Astrocyte of the cerebellum (primary cell): ENCODE measurements around the gene ORC6.
"Not testable (repeated sequence)": the region's sequence is repeated elsewhere in the genome, so short reads cannot be mapped to it uniquely, and the experiment has no call there.

Experiments
- DNase-seq: peaks from one replicate; pipeline ENCODE4 v3.0.0-alpha.2; 2011; ENCODE audit warnings: low read depth
- H3K4me3 ChIP-seq: 2 replicates; pipeline ENCODE4 v1.5.1; 2011; ENCODE audit warnings: mild to moderate bottlenecking, low read depth, low read length, moderate library complexity
- in situ Hi-C: cut with HindIII; loops from 2 replicates; pipeline ENCODE4 v1.10.0; 2017; ENCODE audit warnings: low sequenced_read_pairs
- TF ChIP-seq, protein P1 (sequence below): IDR thresholded peaks from 2 replicates; pipeline ENCODE4 v1.5.1; 2012; ENCODE audit warnings: low read length, low read depth, moderate library complexity, mild to moderate bottlenecking; ENCODE audit errors: missing control alignments

The ORC6 gene

DNA sequence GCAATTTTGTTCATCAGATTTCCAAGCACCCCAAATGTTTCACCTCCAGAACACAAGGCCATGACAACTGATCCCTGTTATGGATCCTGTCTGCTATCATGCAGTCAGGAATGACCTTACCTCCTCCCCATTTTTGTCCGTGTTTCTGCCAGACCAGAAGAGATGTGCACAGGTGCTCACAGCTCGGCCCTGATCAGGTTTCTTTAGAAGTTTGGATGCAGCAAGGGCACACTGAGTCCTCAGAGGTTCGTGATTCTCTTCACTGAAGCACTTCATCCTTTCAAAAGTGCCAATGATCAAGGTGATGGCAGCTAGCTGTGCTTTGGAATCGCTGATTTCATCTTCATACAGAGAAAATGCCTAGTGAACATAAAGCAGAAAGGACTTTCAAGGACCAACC, 27.3 kb upstream of the ORC6 start:
- in situ Hi-C loops, result no loop called here
- DNase-seq, result no peak

DNA sequence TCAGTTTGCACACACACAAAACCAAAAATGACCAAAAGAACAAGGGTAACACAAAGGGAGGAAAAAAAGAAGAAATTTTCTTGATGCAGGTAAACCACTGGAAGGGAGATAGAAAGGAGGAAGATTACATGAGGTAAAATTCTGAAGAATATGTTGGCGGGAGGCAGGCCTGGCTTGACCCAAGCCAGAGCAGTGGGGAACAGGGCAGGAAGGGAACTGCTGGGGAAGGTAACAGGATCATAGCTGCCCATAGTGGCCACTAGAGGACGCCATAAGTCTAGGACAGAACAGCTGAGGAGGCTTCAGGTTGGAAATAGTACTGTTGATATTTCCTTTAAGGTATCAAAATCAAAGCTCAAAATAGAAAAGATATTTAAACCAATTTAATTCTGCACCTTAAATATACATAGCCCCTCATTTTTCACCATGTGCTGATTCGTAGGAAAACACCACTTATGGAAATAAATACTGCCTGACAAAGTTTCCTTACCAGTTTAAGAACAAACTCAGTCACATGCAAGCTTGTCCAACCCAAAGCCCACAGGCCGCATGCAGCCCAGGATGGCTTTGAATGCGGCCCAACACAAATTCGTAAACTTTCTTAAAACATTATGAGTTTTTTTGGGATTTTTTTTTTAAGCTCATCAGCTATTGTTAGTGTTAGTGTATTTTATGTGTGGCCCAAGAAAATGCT, 16.0 kb upstream of the ORC6 start:
- in situ Hi-C loops, result no loop called here
- peak; percentile 31 for DNase-seq
- TF ChIP-seq, protein P1, sequence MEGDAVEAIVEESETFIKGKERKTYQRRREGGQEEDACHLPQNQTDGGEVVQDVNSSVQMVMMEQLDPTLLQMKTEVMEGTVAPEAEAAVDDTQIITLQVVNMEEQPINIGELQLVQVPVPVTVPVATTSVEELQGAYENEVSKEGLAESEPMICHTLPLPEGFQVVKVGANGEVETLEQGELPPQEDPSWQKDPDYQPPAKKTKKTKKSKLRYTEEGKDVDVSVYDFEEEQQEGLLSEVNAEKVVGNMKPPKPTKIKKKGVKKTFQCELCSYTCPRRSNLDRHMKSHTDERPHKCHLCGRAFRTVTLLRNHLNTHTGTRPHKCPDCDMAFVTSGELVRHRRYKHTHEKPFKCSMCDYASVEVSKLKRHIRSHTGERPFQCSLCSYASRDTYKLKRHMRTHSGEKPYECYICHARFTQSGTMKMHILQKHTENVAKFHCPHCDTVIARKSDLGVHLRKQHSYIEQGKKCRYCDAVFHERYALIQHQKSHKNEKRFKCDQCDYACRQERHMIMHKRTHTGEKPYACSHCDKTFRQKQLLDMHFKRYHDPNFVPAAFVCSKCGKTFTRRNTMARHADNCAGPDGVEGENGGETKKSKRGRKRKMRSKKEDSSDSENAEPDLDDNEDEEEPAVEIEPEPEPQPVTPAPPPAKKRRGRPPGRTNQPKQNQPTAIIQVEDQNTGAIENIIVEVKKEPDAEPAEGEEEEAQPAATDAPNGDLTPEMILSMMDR, result peak; percentile 97
- H3K4me3 ChIP-seq, result no peak overlapping the region

More for the DNA sequence above, 27.3 kb upstream of the ORC6 start:
- H3K4me3 ChIP-seq, result no peak overlapping the region
- TF ChIP-seq, protein P1, result no peak

DNA sequence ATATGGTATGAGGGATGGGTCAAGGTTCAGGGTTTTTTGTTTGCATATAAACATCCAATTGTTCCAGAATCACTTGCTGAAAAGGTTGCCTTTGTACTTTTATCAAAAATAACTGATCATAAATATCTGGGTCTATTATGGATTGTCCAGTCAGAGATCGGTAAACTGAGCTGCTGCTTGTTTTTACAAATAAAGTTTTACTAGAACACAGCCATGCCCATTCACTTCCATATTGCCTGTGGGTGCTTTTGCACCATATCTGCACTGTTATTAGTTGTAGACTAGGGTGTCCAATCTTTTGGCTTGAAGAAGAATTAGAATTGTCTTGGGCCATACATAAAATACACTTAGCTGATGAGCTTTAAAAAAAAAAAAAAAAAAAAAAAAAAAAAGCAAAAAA, 11.5 kb upstream of the ORC6 start:
- not testable (repeated sequence) for H3K4me3 ChIP-seq, DNase-seq
- in situ Hi-C loops, result loop anchor here (5.0 kb wide), 1 partner anchor 36 kb away; no protein-coding TSS in a partner anchor

DNA sequence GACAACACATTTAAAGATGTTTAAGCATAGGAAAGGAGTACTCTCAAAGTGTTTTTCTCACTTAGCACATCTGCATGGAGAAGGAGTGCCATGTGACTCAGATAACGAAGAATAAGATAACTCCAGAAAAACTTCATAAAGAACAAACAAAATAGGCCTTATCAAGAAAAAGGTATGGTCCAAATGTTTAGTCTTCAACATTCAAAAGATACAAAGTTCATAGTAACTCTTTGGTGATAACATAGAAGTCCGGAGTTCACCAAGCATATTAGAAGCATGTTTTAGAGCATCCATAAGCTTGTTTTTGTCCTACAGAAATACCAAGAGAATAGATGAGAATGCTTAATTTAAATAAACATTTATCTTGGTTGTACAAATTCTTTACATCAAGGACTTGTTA, 7.6 kb upstream of the ORC6 start:
- H3K4me3 ChIP-seq, in situ Hi-C loops, DNase-seq: not testable (repeated sequence)

DNA sequence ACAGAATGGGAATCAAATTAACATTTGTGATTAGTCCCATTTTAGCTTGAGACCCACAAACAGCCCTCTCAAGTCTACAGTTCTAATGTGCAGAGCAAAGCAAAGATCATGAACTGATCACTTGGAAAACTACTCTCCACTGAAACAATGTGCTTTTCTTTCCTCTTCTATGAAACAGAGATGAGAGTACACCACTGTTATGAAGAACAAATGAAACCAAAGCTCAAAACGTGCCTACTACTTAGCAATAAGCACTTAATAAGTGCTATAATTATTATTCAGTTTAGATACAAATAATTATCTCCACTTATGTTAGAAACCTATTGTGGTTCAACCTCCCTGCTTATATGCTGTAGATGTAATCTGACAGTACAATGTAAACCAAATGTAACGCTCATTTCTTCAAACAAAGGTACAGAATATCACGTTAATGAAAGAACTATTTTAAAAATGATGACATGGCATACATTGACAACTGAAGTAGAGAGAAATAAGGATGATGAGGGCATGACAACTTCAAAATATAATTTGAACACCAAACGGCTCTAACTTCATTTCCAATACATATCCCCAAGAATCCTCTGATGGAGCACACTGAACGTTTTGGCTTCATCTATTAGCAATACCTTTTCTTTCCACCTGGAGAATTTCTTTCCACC, 2.5 kb upstream of the ORC6 start:
- no peak overlapping the region for H3K4me3 ChIP-seq
- TF ChIP-seq, protein P1, result no peak
- DNase-seq, result no peak
- in situ Hi-C loops, result no loop called here

DNA sequence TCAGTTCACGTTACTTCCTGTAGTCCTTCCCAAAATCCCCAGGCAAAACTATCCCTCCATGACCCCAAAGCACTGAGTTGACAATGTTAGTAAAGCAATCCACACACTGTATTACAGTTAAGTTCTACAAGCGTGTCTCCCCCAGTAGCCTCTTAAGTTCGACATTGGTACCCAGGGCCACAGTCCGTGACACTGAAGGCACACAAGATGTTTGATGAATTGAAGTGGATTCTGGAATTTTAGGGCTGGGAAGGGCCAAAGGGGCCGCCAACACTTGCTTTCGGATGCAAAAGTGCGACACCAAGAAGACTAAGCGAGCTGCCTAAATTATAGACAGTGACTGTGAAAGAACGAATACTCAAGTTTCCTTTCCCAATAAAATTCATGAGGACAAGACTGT, 2.0 kb upstream of the ORC6 start:
- TF ChIP-seq, protein P1, result no peak
- peak overlapping the region; percentile 79 for H3K4me3 ChIP-seq
- in situ Hi-C loops, result no loop called here
- DNase-seq, result no peak

DNA sequence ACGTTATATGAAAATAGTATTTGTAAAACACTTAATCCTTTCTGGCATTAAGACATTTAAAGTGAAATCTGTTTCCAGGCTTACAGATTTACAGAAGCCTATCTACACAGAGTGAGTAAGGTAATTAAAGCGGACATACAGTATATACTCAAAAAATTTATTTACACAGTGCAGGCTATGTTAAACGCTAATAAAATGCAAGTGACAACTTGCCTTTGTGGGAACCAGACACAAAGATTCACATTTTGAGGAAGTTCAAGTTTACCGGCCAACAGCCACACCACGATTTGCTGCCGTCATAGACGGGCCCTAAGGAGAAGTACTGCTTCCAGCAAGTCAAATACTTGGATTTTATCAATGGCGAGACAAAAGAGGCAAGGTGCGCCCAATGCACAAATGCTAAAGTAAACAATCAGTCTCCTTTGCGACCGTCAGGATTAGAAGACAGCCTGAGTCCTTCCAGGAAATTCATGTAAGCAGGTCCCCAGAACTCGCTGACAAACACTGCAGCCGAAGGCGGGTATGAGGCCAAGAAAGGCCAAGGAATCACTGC, 1.3 kb upstream of the ORC6 start:
- no peak for DNase-seq
- H3K4me3 ChIP-seq, result peak overlapping the region; percentile 79
- in situ Hi-C loops, result no loop called here
- TF ChIP-seq, protein P1, result peak; percentile 5
